ENCODE data around the gene CCNDBP1.

DNA sequence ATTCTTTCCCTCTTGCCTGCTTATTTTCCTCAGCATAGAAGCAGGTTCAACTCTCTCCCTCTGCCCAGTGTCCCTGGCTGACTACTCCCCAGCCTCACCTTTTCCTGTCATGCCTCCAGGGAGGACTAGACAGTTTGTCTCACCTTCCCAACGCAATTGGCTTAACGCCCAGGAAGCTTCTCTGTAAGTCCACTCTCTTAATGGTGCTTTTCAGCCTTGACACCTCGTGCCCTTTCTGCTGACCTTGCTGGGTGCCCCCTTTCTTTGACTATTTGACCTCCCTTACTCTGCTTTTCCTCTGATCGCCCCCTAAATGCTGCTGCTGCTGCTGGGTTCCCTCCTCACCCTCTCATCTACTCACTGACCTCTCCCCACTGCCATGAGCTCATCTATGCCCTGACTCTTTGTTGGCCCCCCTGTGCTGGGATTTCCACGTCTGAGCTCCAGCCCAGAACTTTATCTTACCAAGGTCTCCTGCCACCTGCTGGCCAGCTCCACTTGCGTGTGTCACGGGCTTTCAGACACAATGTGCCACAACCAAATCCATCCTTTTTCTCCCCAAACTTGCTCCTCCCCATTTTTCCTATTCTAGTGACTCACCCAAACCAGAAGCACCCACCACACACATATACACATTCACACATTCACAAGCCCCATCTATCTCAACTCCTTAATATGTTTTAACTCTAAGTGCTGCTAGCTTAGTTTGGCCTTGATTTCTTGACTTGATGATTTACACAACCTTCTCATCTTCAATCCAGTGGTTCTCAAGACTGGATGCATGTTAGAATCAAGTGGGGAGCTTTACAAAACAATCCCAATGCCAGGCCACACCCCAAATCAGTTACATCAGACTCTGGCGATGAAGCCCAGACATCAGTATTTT is 19.1 kb downstream of the CCNDBP1 start:
- TF ChIP-seq POLR2AphosphoS5 (IDR thresholded peaks at IDR 0.05; ENCODE audit: borderline replicate concordance, low read depth, low read length) (no peak), FOXP2 (optimal IDR thresholded peaks at IDR 0.05; ENCODE audit: control extremely low read depth, extremely low read length, insufficient read depth) (no peak)
